Measurements from ENCODE around the gene ASB10.

The ASB10 gene

DNA sequence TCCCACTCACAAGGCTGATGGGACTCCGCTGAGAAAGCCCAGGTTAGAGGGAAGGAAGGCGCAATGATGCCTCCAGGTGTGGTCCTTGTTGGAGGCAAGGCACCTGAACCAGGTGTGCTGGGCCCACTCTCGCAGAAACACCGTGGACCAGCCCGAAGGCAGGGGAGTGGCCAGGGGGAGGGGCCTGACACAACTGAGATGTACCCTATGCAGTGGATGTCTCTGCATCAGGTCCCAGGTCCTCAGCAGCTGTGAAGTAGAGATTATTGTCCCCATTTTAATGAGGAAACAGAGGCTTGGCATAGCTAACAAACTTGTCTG, 51.6 kb downstream of the ASB10 start:
- DNase-seq: no peak

DNA sequence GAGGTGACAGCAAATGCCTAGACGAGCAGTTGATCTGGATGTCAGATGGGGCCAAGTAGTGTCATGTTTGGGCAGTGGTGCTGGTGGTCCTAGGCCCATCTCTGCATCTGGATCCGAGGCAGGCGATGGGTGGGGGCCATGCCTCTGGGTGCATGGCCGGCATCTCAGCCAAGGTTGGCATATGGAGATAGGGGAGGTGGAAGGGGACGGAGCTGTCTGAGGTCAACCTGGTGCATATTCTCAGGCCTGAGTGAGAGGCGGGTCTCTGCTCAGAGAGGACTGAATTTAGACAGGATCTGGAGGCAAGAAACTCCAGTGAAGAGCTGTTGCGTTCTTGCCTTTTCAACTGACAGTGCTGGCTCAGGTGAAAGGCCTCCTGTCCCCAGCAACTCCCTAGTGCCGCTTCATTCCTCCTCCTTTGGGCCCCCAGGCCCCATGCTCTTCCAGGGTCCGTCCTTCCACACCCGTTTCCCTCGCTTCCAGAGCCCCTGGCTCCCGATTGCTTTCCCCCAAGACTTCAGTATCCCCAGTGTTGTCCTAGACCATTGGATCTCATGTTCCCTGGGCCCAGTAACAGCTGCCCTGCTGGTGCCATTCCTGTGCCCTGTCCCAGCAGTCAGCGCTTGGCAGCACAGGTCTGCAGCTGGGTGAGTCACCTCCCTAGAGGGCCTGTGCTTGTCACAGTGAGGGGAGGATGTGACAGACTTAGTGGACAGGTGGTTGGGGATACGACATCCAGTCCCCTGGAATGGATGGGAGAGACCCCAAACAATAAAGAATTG, 52.1 kb downstream of the ASB10 start:
- DNase-seq: no peak

DNA sequence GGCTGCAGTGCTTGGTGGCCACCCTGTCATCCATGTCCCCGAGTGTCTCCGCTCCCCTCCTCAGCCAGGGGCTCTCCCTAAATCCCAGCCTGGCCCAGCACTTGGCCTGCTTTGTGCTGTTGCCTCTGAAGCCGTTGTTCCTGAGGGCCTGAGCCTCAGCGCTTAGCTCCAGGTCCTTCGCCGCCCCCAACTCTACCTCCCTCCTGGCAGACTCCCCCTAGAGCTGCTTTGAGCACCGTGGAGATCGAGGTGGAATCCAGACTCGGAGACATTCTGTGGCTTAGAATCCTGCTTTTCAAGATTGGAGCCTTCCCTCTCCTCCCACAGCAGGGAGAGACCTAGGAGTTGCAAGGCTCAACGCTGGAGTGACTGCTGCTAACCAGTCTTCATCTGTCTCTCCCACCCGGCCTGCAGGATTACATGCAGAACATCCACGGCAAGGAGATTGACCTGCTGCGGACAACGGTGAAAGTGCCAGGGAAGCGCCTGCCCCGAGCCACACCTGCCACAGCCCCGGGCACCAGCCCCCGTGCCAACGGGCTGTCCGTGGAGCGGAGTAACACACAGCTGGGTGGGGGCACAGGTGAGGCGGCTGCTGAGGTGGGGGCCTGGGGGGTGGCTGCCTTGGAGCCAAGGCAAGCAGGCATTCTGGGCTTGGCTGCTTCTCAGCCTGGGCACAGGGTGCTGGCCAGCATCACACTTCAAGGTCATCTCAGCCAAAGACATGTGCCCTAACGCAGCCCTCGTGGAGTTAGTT, 52.9 kb downstream of the ASB10 start:
- DNase-seq: no peak

DNA sequence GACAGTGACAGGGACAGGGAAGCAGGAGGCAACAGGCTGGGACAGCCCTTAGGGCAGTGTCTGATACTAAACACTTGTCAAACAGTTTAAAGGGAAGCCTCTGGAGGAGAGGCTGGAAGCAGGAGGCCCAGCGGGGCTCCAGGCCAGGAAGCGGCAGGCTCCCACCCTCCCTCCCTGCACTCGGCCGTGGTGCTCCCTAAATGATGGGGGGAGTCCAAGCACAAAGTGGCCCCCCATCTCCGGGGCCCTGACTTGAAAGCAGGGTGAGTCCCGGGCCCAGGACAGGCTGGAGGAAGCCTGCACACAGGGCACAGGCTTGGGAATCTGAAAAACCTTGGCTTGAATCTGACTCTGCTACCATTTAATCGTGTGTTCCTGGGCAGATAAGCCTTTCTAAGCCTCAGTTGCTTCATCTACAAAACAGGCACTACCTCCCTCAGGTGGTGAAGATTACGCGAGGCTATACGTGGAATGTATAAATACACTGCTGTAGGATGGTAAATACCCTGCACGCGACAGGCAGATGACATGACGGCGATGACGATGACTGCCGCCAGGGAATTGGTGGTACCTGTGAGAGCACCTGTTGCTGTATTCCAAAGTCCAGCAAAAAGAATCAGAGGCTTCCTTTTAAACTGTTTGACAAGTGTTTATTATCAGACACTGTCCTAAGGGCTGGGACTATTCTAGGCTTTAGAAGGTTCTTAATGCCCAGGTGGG, 53.6 kb downstream of the ASB10 start:
- no peak for DNase-seq

DNA sequence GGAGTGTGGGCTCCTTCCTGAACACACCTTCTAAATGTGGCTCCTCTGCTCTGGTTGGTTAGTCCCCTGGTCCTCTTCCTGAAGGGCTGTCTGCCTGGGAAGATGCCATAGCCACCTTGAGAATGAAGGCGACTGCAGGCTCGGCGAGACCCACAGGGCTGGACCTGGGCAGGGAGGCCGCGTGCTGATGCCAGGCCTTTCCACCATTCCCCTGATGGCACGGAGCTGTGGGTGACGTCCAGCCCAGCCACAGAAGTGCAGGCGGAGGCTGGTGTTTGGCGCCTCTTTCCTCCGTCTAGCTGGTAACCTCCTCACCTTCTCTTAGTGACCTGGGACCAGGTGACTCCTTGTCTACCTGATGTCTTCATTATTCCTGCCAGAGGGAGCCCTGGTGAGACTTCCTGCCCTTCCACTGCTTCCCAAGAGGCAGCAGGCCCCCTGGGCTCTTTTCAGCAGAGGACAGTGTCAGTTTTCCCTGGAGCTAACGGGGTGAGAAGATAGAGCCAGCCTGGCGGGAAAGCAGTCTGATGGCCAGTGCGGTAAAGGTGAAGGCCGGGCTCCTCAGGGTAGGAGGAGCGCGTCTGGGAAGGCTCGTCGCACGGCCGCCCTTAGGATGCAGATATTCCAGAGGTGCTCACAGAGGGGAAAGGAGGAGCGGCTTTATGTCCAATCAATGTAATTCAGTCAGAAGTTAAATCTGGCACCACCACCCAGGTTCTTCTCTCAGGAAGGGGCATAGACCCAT, 54.4 kb downstream of the ASB10 start:
- DNase-seq: no peak

GRCh38 chr7:151131592-151132293, 55.3 kb downstream of the ASB10 start:
- DNase-seq: no peak

DNA sequence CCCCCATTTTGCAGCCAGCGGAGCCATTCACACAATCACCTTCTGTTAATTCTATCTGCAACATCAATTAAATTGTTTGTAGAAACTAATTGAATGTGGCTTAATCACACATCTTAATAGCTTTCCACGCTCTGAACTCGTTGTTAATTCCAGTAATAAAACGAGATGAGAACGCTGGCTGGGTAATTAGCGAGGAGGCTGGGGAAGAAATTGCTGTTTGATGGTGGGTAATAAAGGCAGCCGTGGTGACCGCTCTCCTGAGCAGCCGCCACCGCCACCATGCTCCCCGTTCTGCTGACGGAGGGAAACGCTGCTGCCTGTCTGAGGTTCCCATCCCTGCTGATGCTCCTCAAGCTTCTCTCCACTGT, 55.8 kb downstream of the ASB10 start:
- no peak for DNase-seq

DNA sequence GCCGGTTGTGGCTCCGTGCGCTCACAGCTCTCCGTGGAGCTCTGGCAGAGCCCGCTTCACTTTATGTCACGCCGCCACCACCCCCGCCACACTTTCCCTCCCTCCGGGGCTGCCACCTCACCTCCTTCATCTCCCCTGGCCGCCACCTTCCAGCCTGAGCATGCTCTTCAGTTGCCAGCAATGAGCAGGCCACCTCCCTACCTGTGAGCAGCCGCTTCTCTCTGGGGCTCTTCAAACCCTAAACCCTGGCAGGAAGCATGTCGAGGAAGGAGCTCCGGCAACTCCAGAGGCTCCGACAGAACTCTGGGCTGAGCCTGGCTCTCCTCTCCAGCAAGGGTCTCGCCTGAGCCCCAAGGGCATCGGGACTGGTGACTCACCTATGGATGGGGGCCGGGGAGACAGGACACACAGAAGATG, 56.3 kb downstream of the ASB10 start:
- DNase-seq: no peak

DNA sequence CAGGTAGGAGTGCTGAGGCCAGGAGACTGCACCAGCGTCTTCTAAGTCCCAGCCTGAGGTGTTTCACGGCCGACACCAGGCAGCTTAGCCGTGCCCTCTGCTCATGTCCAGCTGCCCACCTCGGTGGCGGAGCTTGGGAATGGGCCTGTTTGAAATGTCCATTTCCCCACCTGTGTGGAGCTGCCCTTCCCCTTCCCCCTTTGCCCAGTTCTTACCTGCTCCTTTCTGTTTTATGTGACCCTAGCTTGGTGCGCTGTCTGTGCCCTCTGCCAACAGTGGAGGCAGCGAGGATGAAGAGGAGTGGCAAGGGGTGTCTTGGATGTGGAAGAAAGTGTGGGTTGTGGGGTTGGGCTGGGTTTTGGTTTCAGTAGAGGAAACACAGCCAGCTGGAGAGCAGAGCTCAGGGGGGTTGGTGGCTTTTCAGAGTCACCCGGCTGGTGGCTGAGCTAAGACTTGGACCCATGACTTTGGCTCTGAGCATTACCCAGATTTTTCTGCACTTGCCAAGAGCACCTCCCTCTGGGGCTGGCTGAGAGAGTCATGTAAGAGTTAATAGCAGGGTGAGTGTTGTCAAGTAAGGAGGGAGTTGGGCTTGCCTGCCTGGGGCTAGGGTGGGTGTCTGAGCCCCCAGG, 57.0 kb downstream of the ASB10 start:
- no peak for DNase-seq

GRCh38 chr7:151129117-151129959, 57.7 kb downstream of the ASB10 start:
- DNase-seq: no peak

DNA sequence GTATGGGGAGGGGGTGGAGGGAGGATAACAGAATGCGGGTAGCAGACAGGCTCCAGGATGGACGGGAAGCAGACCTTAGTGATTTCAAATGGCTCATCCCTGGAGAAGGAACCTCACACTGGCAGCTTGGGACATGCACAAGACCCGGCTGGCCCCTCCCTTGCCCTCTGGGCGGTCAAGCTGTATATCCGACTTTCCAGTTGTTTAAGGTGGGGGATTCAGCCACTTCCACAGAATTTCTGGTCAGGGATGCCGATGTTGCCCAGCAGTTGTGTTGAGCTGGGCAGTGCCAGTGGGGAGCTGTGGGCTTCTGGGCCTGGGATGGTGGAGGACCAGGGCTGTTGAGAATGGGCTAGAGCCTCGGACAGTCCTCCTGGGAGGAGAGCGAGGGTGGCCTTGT, 58.3 kb downstream of the ASB10 start:
- DNase-seq: no peak

- no peak for DNase-seq
Observed at GRCh38 chr7:151128144-151128543, 58.9 kb downstream of the ASB10 start.

GRCh38 chr7:151126491-151127137, 60.4 kb downstream of the ASB10 start:
- no peak for DNase-seq

- no peak for DNase-seq
Observed at GRCh38 chr7:151125846-151126481, 61.1 kb downstream of the ASB10 start.

Data from stimulated activated CD8-positive, alpha-beta memory T cell treated with anti-CD3 and anti-CD28 coated beads, Interleukin-4, amount 100 ng/mL, for 48 hours (primary cell).